ENCODE results near the gene LUC7L3. TPM values are rescaled to one million over a fixed set of nuclear protein-coding genes. Genes with fewer than 3 reads are reported as not detected.

LUC7L3 gene
- total RNA-seq, 4 donors from 2014 or later: 44.2 to 88.7 (median 55.2) TPM

DNA sequence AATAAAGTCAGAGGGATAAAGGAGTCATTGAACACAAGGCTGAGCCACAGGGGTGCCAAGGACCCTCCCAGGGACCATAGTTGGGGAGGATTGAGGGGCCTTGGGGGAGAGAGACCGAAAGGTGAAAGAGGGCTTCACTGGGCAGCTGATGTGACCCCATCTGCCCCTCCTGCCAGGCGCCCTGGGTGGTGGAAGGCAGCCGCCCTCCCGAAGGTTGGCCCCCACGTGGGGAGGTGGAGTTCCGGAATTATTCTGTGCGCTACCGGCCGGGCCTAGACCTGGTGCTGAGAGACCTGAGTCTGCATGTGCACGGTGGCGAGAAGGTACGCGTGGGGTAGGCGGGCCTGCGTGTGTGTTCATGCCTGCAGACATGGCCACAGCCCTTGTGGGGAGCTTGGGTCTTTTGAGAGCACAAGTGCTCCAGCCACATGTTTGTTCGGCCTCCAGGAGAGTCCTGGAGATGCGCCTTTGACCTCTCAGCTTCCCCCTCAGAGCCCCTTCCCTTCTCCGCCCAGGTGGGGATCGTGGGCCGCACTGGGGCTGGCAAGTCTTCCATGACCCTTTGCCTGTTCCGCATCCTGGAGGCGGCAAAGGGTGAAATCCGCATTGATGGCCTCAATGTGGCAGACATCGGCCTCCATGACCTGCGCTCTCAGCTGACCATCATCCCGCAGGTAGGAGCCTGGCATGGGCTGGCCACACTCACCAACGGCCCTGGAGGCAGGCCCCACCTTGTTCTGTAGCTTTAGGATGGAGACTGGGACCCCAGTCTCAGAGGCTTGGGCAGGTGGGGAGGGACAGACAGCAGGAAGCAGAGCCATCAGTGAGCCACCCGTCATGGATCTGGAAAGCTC lies 35.7 kb upstream of the LUC7L3 start:
- TF ChIP-seq, protein P1, sequence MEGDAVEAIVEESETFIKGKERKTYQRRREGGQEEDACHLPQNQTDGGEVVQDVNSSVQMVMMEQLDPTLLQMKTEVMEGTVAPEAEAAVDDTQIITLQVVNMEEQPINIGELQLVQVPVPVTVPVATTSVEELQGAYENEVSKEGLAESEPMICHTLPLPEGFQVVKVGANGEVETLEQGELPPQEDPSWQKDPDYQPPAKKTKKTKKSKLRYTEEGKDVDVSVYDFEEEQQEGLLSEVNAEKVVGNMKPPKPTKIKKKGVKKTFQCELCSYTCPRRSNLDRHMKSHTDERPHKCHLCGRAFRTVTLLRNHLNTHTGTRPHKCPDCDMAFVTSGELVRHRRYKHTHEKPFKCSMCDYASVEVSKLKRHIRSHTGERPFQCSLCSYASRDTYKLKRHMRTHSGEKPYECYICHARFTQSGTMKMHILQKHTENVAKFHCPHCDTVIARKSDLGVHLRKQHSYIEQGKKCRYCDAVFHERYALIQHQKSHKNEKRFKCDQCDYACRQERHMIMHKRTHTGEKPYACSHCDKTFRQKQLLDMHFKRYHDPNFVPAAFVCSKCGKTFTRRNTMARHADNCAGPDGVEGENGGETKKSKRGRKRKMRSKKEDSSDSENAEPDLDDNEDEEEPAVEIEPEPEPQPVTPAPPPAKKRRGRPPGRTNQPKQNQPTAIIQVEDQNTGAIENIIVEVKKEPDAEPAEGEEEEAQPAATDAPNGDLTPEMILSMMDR (IDR thresholded peaks at IDR 0.05): no peak
- ATAC-seq (ENCODE audit: low FRiP score): no peak
- DNase-seq (ENCODE audit: low spot score): no peak

DNA sequence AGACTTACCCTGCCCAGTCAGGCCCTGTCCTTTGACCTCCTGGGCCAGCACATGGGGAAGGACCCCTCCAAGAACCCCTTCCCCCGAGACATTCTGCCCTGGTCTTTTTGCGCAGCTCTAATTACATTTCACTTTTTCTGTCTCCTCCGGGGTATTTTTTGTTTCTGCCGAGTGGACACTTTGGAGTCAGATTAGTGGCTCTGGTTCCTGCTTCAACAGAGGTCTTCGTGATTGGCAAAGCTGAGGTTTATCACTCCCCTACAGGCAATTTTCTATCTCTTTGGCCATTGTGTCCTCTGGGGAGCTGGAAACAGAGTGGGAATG lies 35.2 kb upstream of the LUC7L3 start:
- no peak for DNase-seq (ENCODE audit: low spot score)
- TF ChIP-seq, protein P1 (IDR thresholded peaks at IDR 0.05): no peak
- ATAC-seq (ENCODE audit: low FRiP score): no peak

DNA sequence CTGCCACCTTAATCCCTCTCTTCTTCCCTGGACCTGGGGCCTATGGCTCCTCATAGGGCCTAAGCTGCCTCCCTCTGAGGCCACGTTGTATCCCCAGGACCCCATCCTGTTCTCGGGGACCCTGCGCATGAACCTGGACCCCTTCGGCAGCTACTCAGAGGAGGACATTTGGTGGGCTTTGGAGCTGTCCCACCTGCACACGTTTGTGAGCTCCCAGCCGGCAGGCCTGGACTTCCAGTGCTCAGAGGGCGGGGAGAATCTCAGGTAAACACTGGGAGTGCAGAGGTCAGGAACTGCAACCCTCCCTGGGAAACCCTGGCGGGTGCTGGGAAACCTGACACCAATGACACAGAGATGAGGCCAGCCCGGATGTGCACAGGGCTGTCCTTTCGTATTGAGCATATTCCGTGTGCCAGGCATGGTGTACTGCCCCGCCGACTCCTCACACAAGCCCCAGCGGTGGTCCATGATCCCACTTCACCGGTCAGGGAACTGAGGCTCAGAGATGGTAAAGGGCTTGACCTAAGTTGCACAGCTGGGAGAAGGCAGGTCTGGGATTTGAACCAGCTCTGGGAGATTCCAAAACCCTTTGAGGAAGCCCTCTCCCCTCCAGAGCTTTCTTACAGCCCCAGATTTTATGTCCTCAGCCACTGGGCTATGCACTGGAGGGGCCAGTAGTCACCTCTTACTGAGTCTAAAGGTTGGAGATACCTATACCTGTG lies 34.6 kb upstream of the LUC7L3 start:
- TF ChIP-seq, protein P1 (IDR thresholded peaks at IDR 0.05): no peak
- no peak for ATAC-seq (ENCODE audit: low FRiP score)
- DNase-seq (ENCODE audit: low spot score): no peak

DNA sequence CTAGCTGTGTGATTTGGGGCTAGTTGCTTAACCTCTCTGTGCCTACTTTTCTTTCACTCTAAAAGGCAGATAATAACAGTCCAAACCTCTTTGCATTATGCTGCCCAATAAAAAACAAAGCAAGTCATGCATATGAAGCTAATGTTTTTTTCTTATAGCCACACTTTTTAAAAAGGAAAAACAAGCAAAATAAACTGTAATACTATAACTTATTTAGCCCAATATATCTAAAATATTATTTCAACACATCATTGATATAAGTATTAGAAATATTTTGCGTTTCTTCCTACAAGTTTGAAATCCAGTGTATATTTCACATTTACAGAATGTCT lies 34.1 kb upstream of the LUC7L3 start:
- no peak for DNase-seq (ENCODE audit: low spot score)
- TF ChIP-seq, protein P1 (IDR thresholded peaks at IDR 0.05): no peak
- no peak for ATAC-seq (ENCODE audit: low FRiP score)

DNA sequence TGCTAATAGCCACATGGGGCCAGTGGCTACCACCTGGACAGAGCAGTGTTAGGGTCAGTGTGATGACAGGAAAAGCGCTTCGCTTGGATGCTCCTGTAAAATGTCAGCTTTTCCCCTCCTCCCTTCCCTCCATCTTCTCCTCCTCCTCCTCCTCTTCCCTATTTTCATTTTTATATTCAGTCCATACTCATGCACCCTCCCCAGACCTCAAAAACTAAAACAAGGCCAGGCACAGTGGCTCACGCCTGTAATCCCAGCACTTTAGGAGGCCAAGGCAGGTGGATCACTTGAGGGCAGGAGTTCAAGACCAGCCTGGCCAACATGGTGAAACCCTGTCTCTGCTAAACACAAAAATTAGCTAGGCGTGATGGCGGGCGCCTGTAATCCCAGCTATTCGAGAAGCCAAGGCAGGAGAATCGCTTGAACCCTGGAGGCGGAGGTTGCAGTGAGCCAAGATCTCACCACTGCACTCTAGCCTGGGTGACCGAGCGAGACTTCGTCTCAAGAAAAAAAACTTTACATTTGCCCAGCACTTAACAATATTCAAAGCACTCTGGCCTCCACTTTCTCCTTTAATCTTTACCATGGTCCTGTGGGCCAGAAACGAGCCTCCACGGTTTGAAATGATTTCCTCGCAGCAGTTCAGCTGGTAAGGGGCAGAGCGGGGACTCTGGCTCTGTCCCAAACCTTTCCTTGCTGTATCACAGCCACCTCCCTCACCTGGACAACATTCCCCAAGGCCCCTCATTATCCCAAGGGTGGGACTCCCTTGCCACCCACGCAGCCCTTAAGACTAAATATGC lies 33.5 kb upstream of the LUC7L3 start:
- no peak for ATAC-seq (ENCODE audit: low FRiP score)
- no peak for DNase-seq (ENCODE audit: low spot score)
- TF ChIP-seq, protein P1 (IDR thresholded peaks at IDR 0.05): no peak

DNA sequence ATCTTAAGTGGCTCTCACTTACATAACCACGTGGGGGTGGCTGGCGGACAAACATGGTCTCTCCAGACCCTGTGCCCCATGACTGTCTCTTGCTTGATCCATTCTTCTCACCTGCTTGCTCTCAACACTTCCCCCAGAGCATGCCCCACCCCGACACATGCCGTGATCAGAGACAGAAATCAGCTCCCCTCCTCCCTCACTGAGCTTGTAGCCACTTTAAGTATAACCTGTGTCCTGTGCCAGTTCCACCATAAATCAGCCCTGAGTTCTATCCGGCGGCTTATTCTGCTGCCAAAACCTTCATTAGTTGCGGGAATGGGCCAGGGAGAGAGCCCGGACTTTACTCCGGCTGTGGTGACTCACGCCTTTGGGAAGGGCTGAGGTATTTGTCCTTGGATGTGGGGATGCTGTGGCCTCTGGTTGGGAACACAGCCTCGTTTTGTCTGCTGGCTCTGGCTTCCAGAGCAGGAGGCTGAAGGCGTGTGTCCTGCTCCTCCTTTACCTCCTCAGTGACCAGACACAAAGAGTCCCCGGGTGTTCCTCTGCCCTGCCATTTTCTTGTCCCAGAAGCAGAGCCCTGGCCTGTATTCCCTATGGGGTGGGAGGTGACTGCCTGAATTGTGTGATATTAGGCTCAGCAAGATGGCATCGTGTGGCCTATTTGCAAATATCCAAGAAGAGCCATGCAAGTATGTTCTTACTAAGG lies 32.8 kb upstream of the LUC7L3 start:
- TF ChIP-seq, protein P1 (IDR thresholded peaks at IDR 0.05): no peak
- peak; percentile 77 for ATAC-seq (ENCODE audit: low FRiP score)
- DNase-seq (ENCODE audit: low spot score): peak; percentile 36
